ENCODE results near the gene SGCE. TPM values are rescaled to one million over a fixed set of nuclear protein-coding genes. Genes with fewer than 3 reads are reported as not detected.

Gene SGCE
- total RNA-seq, 1 experiment from 2014 or later, result 17.4 TPM

GRCh38 chr7:94576316-94576715 is 79.6 kb downstream of the SGCE start:
- H4K20me1 ChIP-seq (ENCODE audit: insufficient read depth), result no peaks in the 10 kb centered on the region
- H3K4me1 ChIP-seq (ENCODE audit: control insufficient read depth in 1 of 2, insufficient read depth in 2 of 2, low read length in 2 of 2), result peaks cover 0 to 6% of the 10 kb centered on the region in 2 experiments; a peak in 2 of 4 replicates
- H3K9me2 ChIP-seq (ENCODE audit: insufficient read depth), result no peaks in the 10 kb centered on the region
- H3K27me3 ChIP-seq (ENCODE audit: insufficient read depth, low read length), result no peaks in the 10 kb centered on the region
- ChIA-PET RAD21 (ENCODE audit: low non-redundant PET in 1 of 2, low total read pairs in 2 of 2, uncharacterized antibody in 2 of 2, unreplicated experiment in 2 of 2) (no interaction called here), POLR2A (no interaction called here), CTCF (interaction anchor here (0.5 kb wide), 1 partner anchor 1712 kb away, joined by 3 read pairs; no protein-coding TSS in a partner anchor)
- H3K27ac ChIP-seq (ENCODE audit: low read depth, low read length), result no peak overlapping the region
- TF ChIP-seq, protein P1, sequence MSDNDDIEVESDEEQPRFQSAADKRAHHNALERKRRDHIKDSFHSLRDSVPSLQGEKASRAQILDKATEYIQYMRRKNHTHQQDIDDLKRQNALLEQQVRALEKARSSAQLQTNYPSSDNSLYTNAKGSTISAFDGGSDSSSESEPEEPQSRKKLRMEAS (IDR thresholded peaks at IDR 0.05), result no peak
- TF ChIP-seq ZNF274 (IDR thresholded peaks at IDR 0.05; ENCODE audit: low read depth, low read length) (no peak), EGR1 (IDR thresholded peaks at IDR 0.05; ENCODE audit: low read depth) (no peak), ELF1 (IDR thresholded peaks at IDR 0.05; ENCODE audit: borderline replicate concordance, low read depth) (no peak), POLR2AphosphoS5 (IDR thresholded peaks at IDR 0.05; ENCODE audit: low read depth, low read length) (no peak), CBX3 (IDR thresholded peaks at IDR 0.05; ENCODE audit: low read depth) (no peak)
- TF ChIP-seq, protein P2, sequence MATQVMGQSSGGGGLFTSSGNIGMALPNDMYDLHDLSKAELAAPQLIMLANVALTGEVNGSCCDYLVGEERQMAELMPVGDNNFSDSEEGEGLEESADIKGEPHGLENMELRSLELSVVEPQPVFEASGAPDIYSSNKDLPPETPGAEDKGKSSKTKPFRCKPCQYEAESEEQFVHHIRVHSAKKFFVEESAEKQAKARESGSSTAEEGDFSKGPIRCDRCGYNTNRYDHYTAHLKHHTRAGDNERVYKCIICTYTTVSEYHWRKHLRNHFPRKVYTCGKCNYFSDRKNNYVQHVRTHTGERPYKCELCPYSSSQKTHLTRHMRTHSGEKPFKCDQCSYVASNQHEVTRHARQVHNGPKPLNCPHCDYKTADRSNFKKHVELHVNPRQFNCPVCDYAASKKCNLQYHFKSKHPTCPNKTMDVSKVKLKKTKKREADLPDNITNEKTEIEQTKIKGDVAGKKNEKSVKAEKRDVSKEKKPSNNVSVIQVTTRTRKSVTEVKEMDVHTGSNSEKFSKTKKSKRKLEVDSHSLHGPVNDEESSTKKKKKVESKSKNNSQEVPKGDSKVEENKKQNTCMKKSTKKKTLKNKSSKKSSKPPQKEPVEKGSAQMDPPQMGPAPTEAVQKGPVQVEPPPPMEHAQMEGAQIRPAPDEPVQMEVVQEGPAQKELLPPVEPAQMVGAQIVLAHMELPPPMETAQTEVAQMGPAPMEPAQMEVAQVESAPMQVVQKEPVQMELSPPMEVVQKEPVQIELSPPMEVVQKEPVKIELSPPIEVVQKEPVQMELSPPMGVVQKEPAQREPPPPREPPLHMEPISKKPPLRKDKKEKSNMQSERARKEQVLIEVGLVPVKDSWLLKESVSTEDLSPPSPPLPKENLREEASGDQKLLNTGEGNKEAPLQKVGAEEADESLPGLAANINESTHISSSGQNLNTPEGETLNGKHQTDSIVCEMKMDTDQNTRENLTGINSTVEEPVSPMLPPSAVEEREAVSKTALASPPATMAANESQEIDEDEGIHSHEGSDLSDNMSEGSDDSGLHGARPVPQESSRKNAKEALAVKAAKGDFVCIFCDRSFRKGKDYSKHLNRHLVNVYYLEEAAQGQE (IDR thresholded peaks at IDR 0.05; ENCODE audit: low read depth), result no peak
- TF ChIP-seq, protein P3, sequence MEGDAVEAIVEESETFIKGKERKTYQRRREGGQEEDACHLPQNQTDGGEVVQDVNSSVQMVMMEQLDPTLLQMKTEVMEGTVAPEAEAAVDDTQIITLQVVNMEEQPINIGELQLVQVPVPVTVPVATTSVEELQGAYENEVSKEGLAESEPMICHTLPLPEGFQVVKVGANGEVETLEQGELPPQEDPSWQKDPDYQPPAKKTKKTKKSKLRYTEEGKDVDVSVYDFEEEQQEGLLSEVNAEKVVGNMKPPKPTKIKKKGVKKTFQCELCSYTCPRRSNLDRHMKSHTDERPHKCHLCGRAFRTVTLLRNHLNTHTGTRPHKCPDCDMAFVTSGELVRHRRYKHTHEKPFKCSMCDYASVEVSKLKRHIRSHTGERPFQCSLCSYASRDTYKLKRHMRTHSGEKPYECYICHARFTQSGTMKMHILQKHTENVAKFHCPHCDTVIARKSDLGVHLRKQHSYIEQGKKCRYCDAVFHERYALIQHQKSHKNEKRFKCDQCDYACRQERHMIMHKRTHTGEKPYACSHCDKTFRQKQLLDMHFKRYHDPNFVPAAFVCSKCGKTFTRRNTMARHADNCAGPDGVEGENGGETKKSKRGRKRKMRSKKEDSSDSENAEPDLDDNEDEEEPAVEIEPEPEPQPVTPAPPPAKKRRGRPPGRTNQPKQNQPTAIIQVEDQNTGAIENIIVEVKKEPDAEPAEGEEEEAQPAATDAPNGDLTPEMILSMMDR (IDR thresholded peaks at IDR 0.05 in 2 of 3, conservative IDR thresholded peaks at IDR 0.05 in 1 of 3; ENCODE audit: borderline replicate concordance in 1 of 3, insufficient read depth in 1 of 3, low read depth in 2 of 3, low read length in 2 of 3), result no peak
- TF ChIP-seq, protein P4, sequence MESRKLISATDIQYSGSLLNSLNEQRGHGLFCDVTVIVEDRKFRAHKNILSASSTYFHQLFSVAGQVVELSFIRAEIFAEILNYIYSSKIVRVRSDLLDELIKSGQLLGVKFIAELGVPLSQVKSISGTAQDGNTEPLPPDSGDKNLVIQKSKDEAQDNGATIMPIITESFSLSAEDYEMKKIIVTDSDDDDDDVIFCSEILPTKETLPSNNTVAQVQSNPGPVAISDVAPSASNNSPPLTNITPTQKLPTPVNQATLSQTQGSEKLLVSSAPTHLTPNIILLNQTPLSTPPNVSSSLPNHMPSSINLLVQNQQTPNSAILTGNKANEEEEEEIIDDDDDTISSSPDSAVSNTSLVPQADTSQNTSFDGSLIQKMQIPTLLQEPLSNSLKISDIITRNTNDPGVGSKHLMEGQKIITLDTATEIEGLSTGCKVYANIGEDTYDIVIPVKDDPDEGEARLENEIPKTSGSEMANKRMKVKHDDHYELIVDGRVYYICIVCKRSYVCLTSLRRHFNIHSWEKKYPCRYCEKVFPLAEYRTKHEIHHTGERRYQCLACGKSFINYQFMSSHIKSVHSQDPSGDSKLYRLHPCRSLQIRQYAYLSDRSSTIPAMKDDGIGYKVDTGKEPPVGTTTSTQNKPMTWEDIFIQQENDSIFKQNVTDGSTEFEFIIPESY (IDR thresholded peaks at IDR 0.05; ENCODE audit: extremely low read depth, insufficient replicate concordance, low read length), result no peak
- H3K4me3 ChIP-seq (replicated peaks in 1 of 2; ENCODE audit: low read depth in 1 of 2, low read length in 2 of 2), result no peak overlapping the region
- no peaks in the 10 kb centered on the region for H3K36me3 ChIP-seq (ENCODE audit: control insufficient read depth in 1 of 2, insufficient read depth in 2 of 2, low read length in 2 of 2)
- H3K9ac ChIP-seq (ENCODE audit: low read length), result no peak overlapping the region
- H3K4me2 ChIP-seq (ENCODE audit: low read length), result no peak overlapping the region
- ATAC-seq, result no peak
- H2AFZ ChIP-seq (ENCODE audit: low read depth, low read length, poor library complexity, severe bottlenecking), result no peak overlapping the region
- no peaks in the 10 kb centered on the region for H3K9me3 ChIP-seq (ENCODE audit: control insufficient read depth in 1 of 2, insufficient read depth in 1 of 2, low read depth in 1 of 2, low read length in 2 of 2)
- intact Hi-C loops (cut with micrococcal nuclease), result no loop called here
- no TSS peak for BruUV-seq (replicated peaks)
- no peak for DNase-seq (ENCODE audit: low read depth, low spot score)
- H3K79me2 ChIP-seq (ENCODE audit: insufficient read depth, low read length), result no peaks in the 10 kb centered on the region

All from HCT116 (cell line).